GM10266 (cell line): ENCODE results near the gene TMEM130.
"Not testable (repeated sequence)": the region's sequence is repeated elsewhere in the genome, so short reads cannot be mapped to it uniquely, and the experiment has no call there.

Experiments used
- DNase-seq: peaks from one replicate; pipeline ENCODE4 v3.0.0; 2012; ENCODE audit errors: extremely low spot score
- CTCF ChIP-seq: IDR thresholded peaks from 2 replicates; pipeline ENCODE4 v1.5.1; 2012; ENCODE audit warnings: mild to moderate bottlenecking, low read depth; ENCODE audit not compliant: control insufficient read depth, insufficient read depth; ENCODE audit errors: missing control alignments

The TMEM130 gene

GRCh38 chr7:98852826-98853225, 17.0 kb downstream of the TMEM130 start:
- TF ChIP-seq CTCF: no peak
- DNase-seq: no peak

DNA sequence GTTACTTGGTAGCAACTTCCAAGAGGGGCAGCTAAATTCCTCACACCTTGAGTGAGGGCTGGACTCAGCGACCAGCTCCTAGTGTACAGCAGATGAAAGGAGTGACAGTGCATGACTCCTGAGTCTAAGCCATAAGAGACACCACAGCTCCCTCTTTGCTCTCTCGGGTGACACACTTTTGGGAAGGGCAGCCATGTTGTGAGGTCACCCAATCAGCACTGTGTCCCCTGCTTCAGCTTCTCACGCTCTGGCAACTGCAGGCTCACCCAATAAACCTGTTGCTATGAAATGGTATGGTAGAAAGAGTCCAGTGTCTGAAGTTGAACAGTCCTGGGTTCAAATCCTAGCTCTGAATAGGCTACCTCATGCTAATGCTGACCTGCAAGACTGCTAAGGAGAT, 20.9 kb downstream of the TMEM130 start:
- no peak for DNase-seq
- no peak for TF ChIP-seq CTCF

GRCh38 chr7:98842552-98842951, 27.3 kb downstream of the TMEM130 start:
- not testable (repeated sequence) for DNase-seq

GRCh38 chr7:98841179-98841997, 28.4 kb downstream of the TMEM130 start:
- TF ChIP-seq CTCF: peak; percentile 97
- DNase-seq: peak; percentile 67

DNA sequence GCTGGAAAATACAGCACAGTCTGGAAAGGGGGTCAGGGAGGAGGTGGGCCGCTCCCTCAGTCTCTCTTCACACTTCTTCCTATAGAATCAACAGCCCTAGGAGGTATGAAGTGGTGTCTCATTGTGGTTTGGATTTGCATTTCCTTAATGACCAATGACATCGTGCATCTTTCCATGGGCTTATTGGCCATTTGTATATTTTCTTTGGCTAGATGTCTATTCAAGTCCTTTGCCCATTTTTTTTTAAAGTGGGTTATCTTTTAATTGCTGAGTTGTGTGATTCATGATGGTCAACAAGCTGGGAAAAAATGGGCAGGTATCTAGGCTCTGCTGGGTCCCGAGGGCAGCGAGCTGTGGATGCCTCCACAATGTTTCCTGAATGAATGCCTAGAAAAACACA, 29.1 kb downstream of the TMEM130 start:
- no peak for TF ChIP-seq CTCF
- DNase-seq: no peak

DNA sequence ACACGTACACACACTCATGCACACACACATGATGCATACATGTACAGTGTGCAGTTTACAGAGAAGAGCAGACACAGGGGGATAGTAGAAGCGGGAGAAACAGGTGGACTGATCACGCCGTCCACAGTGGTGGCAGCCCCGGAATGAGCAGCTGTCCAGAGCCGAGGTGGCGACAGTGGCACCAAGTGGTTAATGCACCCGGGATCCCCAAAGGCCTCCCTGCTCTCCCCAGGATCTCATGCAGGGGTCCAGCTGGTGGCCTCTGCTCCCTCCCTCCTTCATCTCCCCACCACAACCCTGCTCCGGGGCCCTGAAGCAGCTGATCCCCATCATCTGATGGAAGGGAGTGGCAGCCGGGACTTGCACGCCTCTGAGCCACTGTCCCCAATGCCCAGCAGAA, 29.7 kb downstream of the TMEM130 start:
- no peak for TF ChIP-seq CTCF
- DNase-seq: no peak

DNA sequence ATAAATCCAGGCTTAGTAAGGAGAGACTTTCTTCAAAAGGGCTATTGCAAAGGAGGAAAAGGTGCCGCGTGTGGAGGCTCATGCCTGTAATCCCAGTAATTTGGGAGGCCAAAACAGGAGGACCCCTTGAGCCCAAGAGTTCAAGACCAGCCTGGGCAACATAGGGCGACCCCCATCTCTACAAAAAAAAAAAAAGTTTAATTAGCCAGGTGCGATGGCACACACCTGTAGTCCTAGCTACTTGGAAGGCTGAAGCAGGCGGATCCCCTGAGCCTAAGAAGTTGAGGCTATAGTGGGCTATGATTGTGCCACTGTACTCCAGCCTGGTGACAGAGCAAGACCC, 32.2 kb downstream of the TMEM130 start:
- no peak for DNase-seq
- TF ChIP-seq CTCF: no peak
